Measurements from ENCODE around the gene TARDBP. TPM values are rescaled to one million over a fixed set of nuclear protein-coding genes. Genes with fewer than 3 reads are reported as not detected.

Gene TARDBP
- total RNA-seq, 1 experiment from 2014 or later = 207 TPM

GRCh38 chr1:11070876-11071275 lies 58.4 kb downstream of the TARDBP start:
- H3K23ac ChIP-seq (ENCODE audit: insufficient read length, low read depth, low read length) = no peak overlapping the region
- H3K56ac ChIP-seq (ENCODE audit: insufficient read length, low read depth, low read length) = no peak overlapping the region
- no peak overlapping the region for H3K14ac ChIP-seq (ENCODE audit: insufficient read depth, low read length)
- H3K79me2 ChIP-seq (ENCODE audit: insufficient read depth, low read length) = no peaks in the 10 kb centered on the region
- DNase-seq = no peak
- no peak overlapping the region for H3K4ac ChIP-seq (ENCODE audit: low read depth, low read length)
- no peaks in the 10 kb centered on the region for H3K27me3 Mint-ChIP-seq (ENCODE audit: low read depth)
- no peaks in the 10 kb centered on the region for H3K4me1 ChIP-seq (ENCODE audit: insufficient read depth, low read length)
- no peak overlapping the region for H4K8ac ChIP-seq (replicated peaks; ENCODE audit: insufficient read length, low read depth, low read length)
- H2BK120ac ChIP-seq (ENCODE audit: low read depth, low read length, poor library complexity, severe bottlenecking) = no peak overlapping the region
- no peaks in the 10 kb centered on the region for H3K27me3 ChIP-seq (ENCODE audit: insufficient read depth, low read length)
- no peak overlapping the region for H3K4me3 Mint-ChIP-seq
- peaks cover 50 to 91% (median 82%) of the 10 kb centered on the region in 3 experiments for H3K36me3 Mint-ChIP-seq (ENCODE audit: insufficient read depth in 1 of 3, low read depth in 3 of 3)
- no peak overlapping the region for H2BK20ac ChIP-seq (ENCODE audit: low read depth, low read length, poor library complexity, severe bottlenecking)
- no peak overlapping the region for H2BK12ac ChIP-seq (ENCODE audit: insufficient read length, low read depth, low read length)
- no peaks in the 10 kb centered on the region for H3K9me3 ChIP-seq (ENCODE audit: control insufficient read depth, low read depth, low read length)
- no peak overlapping the region for H4K91ac ChIP-seq (ENCODE audit: insufficient read length, low read depth, low read length)
- H3K27ac ChIP-seq (ENCODE audit: insufficient read length, low read depth, low read length) = no peak overlapping the region
- no peaks in the 10 kb centered on the region for H3K79me1 ChIP-seq (ENCODE audit: insufficient read depth, low read depth, low read length, poor library complexity, severe bottlenecking)
- TF ChIP-seq CTCF (conservative IDR thresholded peaks at IDR 0.05) = no peak
- H2AK5ac ChIP-seq (ENCODE audit: insufficient read length, low read length) = no peak overlapping the region
- H3K4me1 Mint-ChIP-seq = peaks cover 2 to 5% of the 10 kb centered on the region in 2 experiments; a peak in 1 of 4 replicates
- H2BK15ac ChIP-seq (ENCODE audit: low read depth, low read length) = no peak overlapping the region
- H3K18ac ChIP-seq (ENCODE audit: insufficient read length, low read depth, low read length) = no peak overlapping the region
- H4K20me1 ChIP-seq (ENCODE audit: control insufficient read depth, insufficient read depth, insufficient read length) = no peaks in the 10 kb centered on the region
- no peak overlapping the region for H2BK5ac ChIP-seq (ENCODE audit: insufficient read length, low read length)
- no peak overlapping the region; a peak in 1 of 7 replicates for H3K27ac Mint-ChIP-seq
- H3K4me2 ChIP-seq (ENCODE audit: insufficient read depth, insufficient read length, low read length) = no peak overlapping the region
- H4K5ac ChIP-seq (ENCODE audit: insufficient read length, low read depth, low read length) = no peak overlapping the region
- no CpG with 5 or more reads among the region's 11 CpGs for WGBS (ENCODE audit: extremely low coverage, insufficient read length, low lambda C conversion rate)
- H3K23me2 ChIP-seq (ENCODE audit: insufficient read length, low read depth, low read length, poor library complexity, severe bottlenecking) = no peaks in the 10 kb centered on the region
- H3K9ac ChIP-seq (ENCODE audit: extremely low read depth, insufficient read length, low read length) = no peak overlapping the region
- H3T11ph ChIP-seq (ENCODE audit: low read length) = no peak overlapping the region
- H2AFZ ChIP-seq (ENCODE audit: low read length) = no peak overlapping the region
- no peaks in the 10 kb centered on the region for H3K9me3 Mint-ChIP-seq

All from H9 (cell line).